Fibroblast of pulmonary artery (primary cell): ENCODE data around the gene ALK.

ENCODE experiments used
- DNase-seq: peaks from one replicate; pipeline ENCODE4 v3.0.0-alpha.2; 2010; ENCODE audit warnings: low read depth
- H3K4me3 ChIP-seq: replicated peaks from 2 replicates; pipeline ENCODE4 v1.5.1; 2011; ENCODE audit warnings: low read depth, mild to moderate bottlenecking, control low read depth, low read length, moderate library complexity
- TF ChIP-seq, protein P1 (sequence below): IDR thresholded peaks from 2 replicates; pipeline ENCODE4 v1.5.1; 2011; ENCODE audit warnings: mild to moderate bottlenecking, control low read depth, low read length, inconsistent platforms; ENCODE audit errors: missing control alignments

ALK gene

DNA sequence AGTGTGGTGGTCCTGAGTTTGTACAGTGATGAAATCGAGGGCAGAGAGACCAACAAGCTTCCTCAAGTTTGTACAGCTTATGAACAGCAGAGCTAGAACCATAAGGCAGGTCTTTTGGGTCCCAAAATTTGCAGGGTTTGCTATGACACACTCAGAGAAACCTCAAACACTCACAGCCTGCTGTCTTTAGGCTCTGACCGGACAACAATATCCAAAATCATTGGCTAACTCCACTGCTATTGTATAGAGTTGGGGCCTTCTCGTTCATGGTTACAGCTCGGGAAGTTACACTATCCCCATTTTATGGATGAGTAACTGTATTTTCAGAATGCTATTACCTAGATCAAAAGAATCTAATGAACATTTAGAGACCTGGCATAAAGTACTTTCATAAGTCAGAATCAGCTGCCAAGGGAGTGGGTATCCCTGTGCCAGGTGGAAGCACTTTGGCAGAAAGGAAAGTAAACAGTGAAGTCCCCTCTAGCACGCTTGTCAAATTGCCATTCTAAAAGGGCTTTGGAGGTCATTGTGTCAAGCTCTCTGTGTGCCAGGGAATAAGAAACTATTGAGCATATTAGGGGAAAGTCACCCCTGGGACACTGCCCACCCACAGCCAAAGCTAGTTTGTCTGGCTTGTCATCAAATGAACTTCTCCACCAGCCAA lies 331.8 kb downstream of the ALK start:
- TF ChIP-seq, protein P1, sequence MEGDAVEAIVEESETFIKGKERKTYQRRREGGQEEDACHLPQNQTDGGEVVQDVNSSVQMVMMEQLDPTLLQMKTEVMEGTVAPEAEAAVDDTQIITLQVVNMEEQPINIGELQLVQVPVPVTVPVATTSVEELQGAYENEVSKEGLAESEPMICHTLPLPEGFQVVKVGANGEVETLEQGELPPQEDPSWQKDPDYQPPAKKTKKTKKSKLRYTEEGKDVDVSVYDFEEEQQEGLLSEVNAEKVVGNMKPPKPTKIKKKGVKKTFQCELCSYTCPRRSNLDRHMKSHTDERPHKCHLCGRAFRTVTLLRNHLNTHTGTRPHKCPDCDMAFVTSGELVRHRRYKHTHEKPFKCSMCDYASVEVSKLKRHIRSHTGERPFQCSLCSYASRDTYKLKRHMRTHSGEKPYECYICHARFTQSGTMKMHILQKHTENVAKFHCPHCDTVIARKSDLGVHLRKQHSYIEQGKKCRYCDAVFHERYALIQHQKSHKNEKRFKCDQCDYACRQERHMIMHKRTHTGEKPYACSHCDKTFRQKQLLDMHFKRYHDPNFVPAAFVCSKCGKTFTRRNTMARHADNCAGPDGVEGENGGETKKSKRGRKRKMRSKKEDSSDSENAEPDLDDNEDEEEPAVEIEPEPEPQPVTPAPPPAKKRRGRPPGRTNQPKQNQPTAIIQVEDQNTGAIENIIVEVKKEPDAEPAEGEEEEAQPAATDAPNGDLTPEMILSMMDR, result no peak
- DNase-seq, result no peak
- no peak overlapping the region for H3K4me3 ChIP-seq

GRCh38 chr2:29587402-29588190 lies 333.8 kb downstream of the ALK start:
- H3K4me3 ChIP-seq, result no peak overlapping the region
- no peak for DNase-seq
- TF ChIP-seq, protein P1, result no peak

DNA sequence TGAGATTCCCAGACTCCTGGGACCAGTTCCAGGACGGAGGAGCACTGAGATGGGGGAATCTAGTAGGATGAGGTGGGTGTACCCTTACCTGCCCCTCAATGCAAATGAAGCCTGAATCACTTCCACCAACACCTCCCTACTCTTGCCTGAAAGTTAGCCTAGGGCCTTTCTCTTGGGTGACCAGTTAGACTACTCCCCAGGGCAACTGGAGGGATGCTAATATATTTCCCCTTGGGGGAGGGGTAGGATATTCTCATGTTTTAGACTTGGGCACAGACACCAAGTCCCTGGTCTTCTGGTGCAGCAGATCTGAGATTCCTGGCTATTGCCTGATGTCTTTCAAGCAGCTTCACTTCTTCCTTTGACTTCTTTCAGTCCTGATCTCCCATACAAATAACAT lies 334.5 kb downstream of the ALK start:
- no peak for DNase-seq
- no peak overlapping the region for H3K4me3 ChIP-seq
- TF ChIP-seq, protein P1, result no peak

DNA sequence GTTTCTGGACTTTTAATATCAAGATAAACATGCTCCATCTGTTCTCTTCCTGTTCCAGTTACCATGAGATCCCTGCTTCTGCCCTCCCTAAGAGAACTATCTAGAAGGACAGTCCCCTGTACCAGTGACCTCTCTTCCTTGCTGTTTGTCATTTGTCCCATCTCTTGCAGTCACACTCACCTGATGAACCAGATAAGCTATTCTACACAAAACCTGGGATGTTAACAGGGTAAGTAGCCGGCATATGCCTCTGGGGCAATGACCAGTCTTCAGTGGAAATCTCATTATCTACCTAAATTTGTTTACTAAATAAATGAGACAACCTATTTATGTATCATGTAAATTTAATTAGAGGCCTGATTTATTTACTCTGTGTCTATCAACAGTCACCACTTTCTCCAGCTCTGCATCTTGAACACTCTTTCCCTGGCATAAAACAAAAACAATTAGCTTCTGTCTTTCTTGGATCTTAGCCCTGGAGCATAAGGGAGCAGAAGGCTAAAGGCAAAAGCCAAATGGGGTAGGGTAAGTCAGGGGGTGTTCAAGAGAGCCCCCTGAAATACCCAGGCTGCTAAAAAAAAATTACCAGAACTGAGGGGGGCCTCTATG lies 337.7 kb downstream of the ALK start:
- no peak for DNase-seq
- H3K4me3 ChIP-seq, result no peak overlapping the region
- TF ChIP-seq, protein P1, result no peak

- H3K4me3 ChIP-seq, result no peak overlapping the region
- TF ChIP-seq, protein P1, result no peak
- DNase-seq, result no peak
These were observed 338.3 kb downstream of the ALK start for GRCh38 chr2:29583104-29583503.

DNA sequence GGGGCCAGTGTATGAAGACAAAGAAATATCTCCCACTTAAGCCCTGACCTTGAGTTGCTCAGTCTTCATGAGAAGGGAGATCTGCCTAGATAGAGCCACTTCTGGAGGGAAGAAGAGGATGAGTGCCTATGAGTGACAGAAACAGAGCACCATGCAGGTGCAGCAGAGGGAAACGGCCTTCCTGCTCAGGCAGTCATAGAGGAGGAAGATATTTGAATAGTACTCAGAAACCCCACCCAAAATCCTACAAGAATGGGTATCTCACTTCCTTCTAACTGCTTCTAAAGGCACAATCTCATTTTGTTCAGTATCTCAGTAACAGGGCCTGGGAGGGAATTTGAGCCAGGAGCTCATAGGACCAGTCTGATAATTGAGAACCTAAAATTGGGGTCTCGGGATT lies 339.3 kb downstream of the ALK start:
- H3K4me3 ChIP-seq, result no peak overlapping the region
- no peak for DNase-seq
- TF ChIP-seq, protein P1, result no peak

DNA sequence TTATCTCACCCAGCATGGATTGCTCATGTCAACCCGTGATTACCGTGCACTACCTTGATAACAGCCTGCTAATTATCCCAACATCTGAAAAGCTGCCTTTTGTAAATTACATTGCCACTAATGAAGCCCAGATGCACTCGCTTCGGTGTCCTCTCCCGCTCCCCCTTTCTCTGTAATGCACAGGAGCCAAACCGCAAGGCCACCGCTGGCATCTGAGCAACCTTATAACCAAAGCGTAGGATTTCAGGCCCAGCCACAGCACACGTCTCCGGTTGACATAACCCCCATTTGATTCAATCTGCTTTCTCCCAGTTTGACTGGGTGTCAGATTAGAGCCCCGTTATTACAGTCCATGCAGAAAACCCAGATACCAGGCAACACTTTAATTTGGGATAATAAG lies 341.2 kb downstream of the ALK start:
- no peak overlapping the region for H3K4me3 ChIP-seq
- DNase-seq, result no peak
- TF ChIP-seq, protein P1, result no peak
